NT2/D1 (cell line): ENCODE results near the gene RAP1A.

ENCODE experiments used
- DNase-seq: peaks from one replicate; pipeline ENCODE4 v3.0.0-alpha.2; 2011; ENCODE audit warnings: low read depth, low spot score
- H3K27me3 ChIP-seq: 2 replicates; pipeline ENCODE4 v1.6.0; 2011; ENCODE audit warnings: mild to moderate bottlenecking; ENCODE audit not compliant: insufficient read length, insufficient read depth
- H3K36me3 ChIP-seq: 2 replicates; pipeline ENCODE4 v1.6.1; 2011; ENCODE audit warnings: mild to moderate bottlenecking, low read length, mixed read lengths; ENCODE audit not compliant: insufficient read depth, insufficient read length
- H3K4me1 ChIP-seq: 2 replicates; pipeline ENCODE4 v1.5.1; 2011; ENCODE audit not compliant: insufficient read depth, insufficient read length
- H3K4me3 ChIP-seq: 2 replicates; pipeline ENCODE4 v1.5.1; 2011; ENCODE audit warnings: low read depth; ENCODE audit not compliant: insufficient read length
- H3K9ac ChIP-seq: 2 replicates; pipeline ENCODE4 v1.6.0; 2011; ENCODE audit warnings: low read depth; ENCODE audit not compliant: insufficient read length
- H3K9me3 ChIP-seq: 2 replicates; pipeline ENCODE4 v1.5.1; 2011; ENCODE audit warnings: mild to moderate bottlenecking, low read length; ENCODE audit not compliant: insufficient read depth
- SUZ12 ChIP-seq: IDR thresholded peaks from 2 replicates; pipeline ENCODE4 v1.6.1; 2011; ENCODE audit not compliant: insufficient read length, insufficient read depth; ENCODE audit errors: extremely low read depth
- YY1 ChIP-seq: IDR thresholded peaks from 2 replicates; pipeline ENCODE4 v1.6.1; 2011; ENCODE audit not compliant: insufficient read length, insufficient read depth
- ZNF274 ChIP-seq: IDR thresholded peaks from 2 replicates; pipeline ENCODE4 v1.6.1; 2011; ENCODE audit warnings: mild to moderate bottlenecking, low read depth, low read length

Gene RAP1A

GRCh38 chr1:111742938-111743549 is 123.5 kb downstream of the RAP1A start:
- DNase-seq: no peak
- Histone ChIP-seq H3K4me3 (no peak overlapping the region), H3K4me1 (peaks cover 9% of the 10 kb centered on the region), H3K9me3 (no peaks in the 10 kb centered on the region; the same call in 1 of the 2 replicates), H3K27me3 (peaks cover 30% of the 10 kb centered on the region), H3K36me3 (no peaks in the 10 kb centered on the region), H3K9ac (no peak overlapping the region)
- TF ChIP-seq ZNF274: no peak
- no peak for TF ChIP-seq YY1
- TF ChIP-seq SUZ12: no peak

- Histone ChIP-seq H3K9me3 (no peaks in the 10 kb centered on the region; the same call in 1 of the 2 replicates), H3K9ac (no peak overlapping the region), H3K27me3 (peaks cover 28% of the 10 kb centered on the region), H3K4me3 (no peak overlapping the region), H3K36me3 (no peaks in the 10 kb centered on the region), H3K4me1 (peaks cover 13% of the 10 kb centered on the region)
- DNase-seq: no peak
- no peak for TF ChIP-seq SUZ12
- no peak for TF ChIP-seq YY1
- TF ChIP-seq ZNF274: no peak
Observed at GRCh38 chr1:111743679-111744101, 124.1 kb downstream of the RAP1A start.

GRCh38 chr1:111745675-111746613 is 126.4 kb downstream of the RAP1A start:
- TF ChIP-seq ZNF274: no peak
- no peak for TF ChIP-seq SUZ12
- no peak for TF ChIP-seq YY1
- DNase-seq: no peak
- Histone ChIP-seq H3K9ac (no peak overlapping the region), H3K4me3 (no peak overlapping the region), H3K27me3 (peaks cover 28% of the 10 kb centered on the region), H3K4me1 (peaks cover 18% of the 10 kb centered on the region), H3K9me3 (no peaks in the 10 kb centered on the region; the same call in 1 of the 2 replicates), H3K36me3 (no peaks in the 10 kb centered on the region)

GRCh38 chr1:111746614-111746999 is 127.0 kb downstream of the RAP1A start:
- Histone ChIP-seq H3K9ac (no peak overlapping the region), H3K4me3 (no peak overlapping the region), H3K4me1 (peaks cover 18% of the 10 kb centered on the region), H3K36me3 (no peaks in the 10 kb centered on the region), H3K27me3 (peaks cover 22% of the 10 kb centered on the region), H3K9me3 (no peaks in the 10 kb centered on the region; the same call in 1 of the 2 replicates)
- no peak for DNase-seq
- no peak for TF ChIP-seq SUZ12
- TF ChIP-seq ZNF274: no peak
- no peak for TF ChIP-seq YY1

- H3K9me3 ChIP-seq: no peaks in the 10 kb centered on the region; the same call in 1 of the 2 replicates
- no peaks in the 10 kb centered on the region for H3K36me3 ChIP-seq
- no peak for TF ChIP-seq SUZ12
- no peak for TF ChIP-seq ZNF274
- no peak for TF ChIP-seq YY1
- peaks cover 18% of the 10 kb centered on the region for H3K27me3 ChIP-seq
- no peak overlapping the region for H3K9ac ChIP-seq
- peaks cover 18% of the 10 kb centered on the region for H3K4me1 ChIP-seq
- no peak overlapping the region for H3K4me3 ChIP-seq
- DNase-seq: peak; percentile 71
Observed at GRCh38 chr1:111747282-111747734, 127.7 kb downstream of the RAP1A start.

- TF ChIP-seq YY1 (no peak), SUZ12 (no peak), ZNF274 (no peak)
- Histone ChIP-seq H3K36me3 (no peaks in the 10 kb centered on the region), H3K27me3 (peaks cover 13% of the 10 kb centered on the region), H3K4me3 (no peak overlapping the region), H3K4me1 (peaks cover 18% of the 10 kb centered on the region), H3K9me3 (no peaks in the 10 kb centered on the region; the same call in 1 of the 2 replicates), H3K9ac (no peak overlapping the region)
- DNase-seq: no peak
Observed at GRCh38 chr1:111747947-111748346, 128.4 kb downstream of the RAP1A start.

- TF ChIP-seq SUZ12 (no peak), ZNF274 (no peak), YY1 (no peak)
- no peaks in the 10 kb centered on the region; the same call in 1 of the 2 replicates for H3K9me3 ChIP-seq
- no peak overlapping the region for H3K9ac ChIP-seq
- H3K36me3 ChIP-seq: no peaks in the 10 kb centered on the region
- peaks cover 18% of the 10 kb centered on the region for H3K4me1 ChIP-seq
- H3K4me3 ChIP-seq: no peak overlapping the region
- H3K27me3 ChIP-seq: peaks cover 4% of the 10 kb centered on the region
- no peak for DNase-seq
Observed at GRCh38 chr1:111749628-111750027, 130.0 kb downstream of the RAP1A start.
